HepG2 (cell line): ENCODE measurements around the gene LDLRAD4. TPM values are rescaled to one million over a fixed set of nuclear protein-coding genes. Genes with fewer than 3 reads are reported as not detected.

Experiments
- ATAC-seq: fragments of 200-7000 bp; cut with Tn5 transposase; 3 replicates; pipeline ENCODE4 v1.9.1; 2020; ENCODE audit warnings: mild to moderate bottlenecking, moderate library complexity
- BruUV-seq: library from RNA; stranded (reverse); fragments of 400-500 nt; replicated peaks from 2 replicates; lab custom pipeline; 2021; lab: Mats Ljungman, UMichigan
- CTCF ChIA-PET: fragments of 300-600 bp; formaldehyde crosslinking; extraction: SDS; loops from one replicate; lab custom pipeline; 2021; ENCODE audit warnings: low total read pairs, inconsistent platforms, low intra/inter-chr PET ratio; lab: Yijun Ruan, JAX
- POLR2A ChIA-PET: fragments of 350-600 bp; sonication (Branson Sonifier 250); formaldehyde crosslinking; loops from one replicate; lab custom pipeline; 2020; ENCODE audit warnings: antibody characterized with exemption, inconsistent platforms; lab: Yijun Ruan, JAX
- DNase-seq: peaks from one replicate; pipeline ENCODE4 v3.0.0-alpha.2; 2015; ENCODE audit warnings: low spot score
- FAIRE-seq: peaks from 3 replicates; lab custom pipeline; 2011; peaks lifted over from hg19 to GRCh38; lab: Jason Lieb, UNC
- H2AFZ ChIP-seq: one replicate; pipeline ENCODE4 v1.6.1; 2011; ENCODE audit warnings: low read length, inconsistent platforms
- H3K27ac ChIP-seq: fragments of 300-600 bp; 3 replicates; pipeline ENCODE4 v1.8.0; 2011; ENCODE audit warnings: mixed run types, mild to moderate bottlenecking, mixed read lengths, low read length, inconsistent platforms; ENCODE audit not compliant: insufficient read depth; ENCODE audit errors: extremely low read length
- H3K27me3 ChIP-seq, 2 experiments: fragments of 200-600 bp in 1 of 2; 2 replicates in 1 of 2; 3 replicates in 1 of 2; pipeline versions ENCODE4 v1.6.0 to v1.8.0; 2011; ENCODE audit warnings: low read length in 2 of 2, mild to moderate bottlenecking in 2 of 2, moderate library complexity in 2 of 2, inconsistent platforms in 1 of 2; ENCODE audit not compliant: insufficient read depth in 2 of 2, control insufficient read depth in 1 of 2
- H3K36me3 ChIP-seq, 2 experiments: fragments of 200-600 bp in 1 of 2; replicated peaks in 1 of 2; 2 replicates in 1 of 2; 3 replicates in 1 of 2; pipeline versions ENCODE4 v1.5.1 to v1.8.0; 2011; ENCODE audit warnings: low read length in 2 of 2, inconsistent platforms in 1 of 2; ENCODE audit not compliant: insufficient read depth in 2 of 2, control insufficient read depth in 1 of 2
- H3K4me1 ChIP-seq: 2 replicates; pipeline ENCODE4 v1.5.1; 2012; ENCODE audit warnings: low read length, inconsistent platforms; ENCODE audit not compliant: insufficient read depth
- H3K4me2 ChIP-seq: 2 replicates; pipeline ENCODE4 v1.6.0; 2011; ENCODE audit warnings: low read depth, low read length, inconsistent platforms
- H3K4me3 ChIP-seq, 3 experiments: fragments of 200-600 bp in 1 of 3; sonication (generic), shearing (Covaris generic) in 1 of 3; replicated peaks in 1 of 3; 2 replicates each; pipeline ENCODE4 v1.5.1; 2011 to 2016; ENCODE audit warnings: low read length in 3 of 3, inconsistent platforms in 2 of 3, low read depth in 2 of 3, mild to moderate bottlenecking in 2 of 3, control low read depth in 1 of 3, mixed read lengths in 1 of 3; ENCODE audit not compliant: insufficient read depth in 1 of 3
- H3K79me2 ChIP-seq: one replicate; pipeline ENCODE4 v1.6.1; 2011; ENCODE audit warnings: low read length, inconsistent platforms; ENCODE audit not compliant: insufficient read depth
- H3K9ac ChIP-seq: 2 replicates; pipeline ENCODE4 v1.6.0; 2011; ENCODE audit warnings: mild to moderate bottlenecking, low read depth, low read length, inconsistent platforms; ENCODE audit not compliant: insufficient read depth
- H3K9me3 ChIP-seq: 2 replicates; pipeline ENCODE4 v1.5.1; 2012; ENCODE audit warnings: mild to moderate bottlenecking, low read length
- H4K20me1 ChIP-seq: 2 replicates; pipeline ENCODE4 v1.6.0; 2011; ENCODE audit warnings: inconsistent platforms, mild to moderate bottlenecking, low read length, moderate library complexity; ENCODE audit not compliant: insufficient read depth
- ARID3A ChIP-seq: IDR thresholded peaks from 2 replicates; pipeline ENCODE4 v1.6.1; 2012; ENCODE audit warnings: low read depth, low read length, improper control_type of control experiment
- FUBP1 ChIP-seq: sonication (generic); formaldehyde crosslinking; IDR thresholded peaks from 2 replicates; pipeline ENCODE4 v1.5.1; 2020; ENCODE audit warnings: missing genetic modification reagents, mild to moderate bottlenecking, borderline replicate concordance
- HNRNPL ChIP-seq: fragments of 200-400 bp; formaldehyde crosslinking; IDR thresholded peaks from 2 replicates; pipeline ENCODE4 v1.6.1; 2017; ENCODE audit warnings: mild to moderate bottlenecking, low read depth, low read length
- WGBS: methylation state at CpG from one replicate; pipeline ENCODE4 v1.1.6; 2017; ENCODE audit warnings: low lambda C conversion rate; 5-methylcytosine and 5-hydroxymethylcytosine counted together
- in situ Hi-C: cut with HindIII; loops from 2 replicates; pipeline ENCODE4 v1.10.0; 2017; ENCODE audit warnings: low pct_unique_long_range_greater_than_20kb; ENCODE audit not compliant: extremely low pct_ligation_motif_present
- intact Hi-C: fragments of 100-400 bp; cut with micrococcal nuclease; formaldehyde crosslinking; loops from one replicate; pipeline ENCODE4 v1.10.0; 2022; ENCODE audit not compliant: unreplicated experiment
- polyA plus RNA-seq, 8 experiments: library from polyadenylated mRNA; depleted of rRNA in 3 of 8; stranded (reverse) in 7 of 8; unstranded in 1 of 8; fragments of >200 nt; fragmentation: Illumina TruSeq in 4 of 8; extraction: Trizol in 4 of 8; gene quantifications; 2 replicates each; pipeline versions ENCODE4 v1.2.1 to v1.2.3, GENCODE V29; 2011 to 2016; ENCODE audit warnings: low read depth in 4 of 8, missing spikeins in 1 of 8, mixed read lengths in 1 of 8; ENCODE audit not compliant: insufficient read depth in 1 of 8
- total RNA-seq, 5 experiments: library from RNA; depleted of rRNA; stranded (reverse); fragments of >200 nt; fragmentation: Illumina TruSeq; extraction: Trizol; gene quantifications; 2 replicates each; pipeline ENCODE4 v1.2.3, GENCODE V29; 2016; ENCODE audit warnings: low read depth in 1 of 5
- TF ChIP-seq, protein P1 (sequence below): sonication (generic); formaldehyde crosslinking; IDR thresholded peaks from 2 replicates; pipeline ENCODE4 v1.4.0; 2020; ENCODE audit warnings: missing genetic modification reagents, borderline replicate concordance

LDLRAD4 gene
- total and polyA plus RNA-seq, 2 of the 13 experiments (the other 11 are each of a cell fraction or from before 2014, with no cell fraction given): 13.6 to 20.9 TPM

DNA sequence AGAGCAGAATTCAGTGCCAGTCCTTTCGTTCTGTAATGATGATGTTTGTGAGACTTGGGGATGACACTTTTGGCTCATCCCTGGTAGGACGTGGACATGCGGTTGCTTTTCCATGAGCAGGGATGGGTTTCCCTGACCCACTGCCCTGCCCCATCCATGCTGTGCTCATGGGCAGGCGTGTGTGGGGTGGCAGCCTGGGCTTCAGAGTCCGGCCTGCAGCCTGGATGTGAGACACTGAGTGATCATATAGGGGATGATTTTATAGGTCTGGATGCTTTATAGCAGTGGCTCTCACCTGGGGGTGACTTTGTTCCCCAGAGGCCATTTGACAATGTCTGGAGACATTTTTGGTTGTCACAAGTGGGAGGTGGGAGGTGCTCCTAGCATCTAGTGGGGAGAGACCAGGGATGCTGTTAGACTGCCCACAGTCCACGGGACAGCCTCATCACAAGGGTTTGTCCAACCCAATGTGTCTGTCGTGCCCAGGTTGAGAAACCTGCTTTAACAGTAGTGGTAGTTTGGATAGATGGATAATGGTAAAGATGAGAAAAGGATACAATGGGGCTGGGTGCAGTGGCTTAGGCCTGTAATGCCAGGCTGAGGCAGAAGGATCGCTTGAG, 38.9 kb downstream of the LDLRAD4 start:
- no TSS peak for BruUV-seq
- WGBS: 98% methylated on average over 6 of the region's 8 CpGs
- TF ChIP-seq HNRNPL: no peak
- no peak for TF ChIP-seq ARID3A
- TF ChIP-seq, protein P1, sequence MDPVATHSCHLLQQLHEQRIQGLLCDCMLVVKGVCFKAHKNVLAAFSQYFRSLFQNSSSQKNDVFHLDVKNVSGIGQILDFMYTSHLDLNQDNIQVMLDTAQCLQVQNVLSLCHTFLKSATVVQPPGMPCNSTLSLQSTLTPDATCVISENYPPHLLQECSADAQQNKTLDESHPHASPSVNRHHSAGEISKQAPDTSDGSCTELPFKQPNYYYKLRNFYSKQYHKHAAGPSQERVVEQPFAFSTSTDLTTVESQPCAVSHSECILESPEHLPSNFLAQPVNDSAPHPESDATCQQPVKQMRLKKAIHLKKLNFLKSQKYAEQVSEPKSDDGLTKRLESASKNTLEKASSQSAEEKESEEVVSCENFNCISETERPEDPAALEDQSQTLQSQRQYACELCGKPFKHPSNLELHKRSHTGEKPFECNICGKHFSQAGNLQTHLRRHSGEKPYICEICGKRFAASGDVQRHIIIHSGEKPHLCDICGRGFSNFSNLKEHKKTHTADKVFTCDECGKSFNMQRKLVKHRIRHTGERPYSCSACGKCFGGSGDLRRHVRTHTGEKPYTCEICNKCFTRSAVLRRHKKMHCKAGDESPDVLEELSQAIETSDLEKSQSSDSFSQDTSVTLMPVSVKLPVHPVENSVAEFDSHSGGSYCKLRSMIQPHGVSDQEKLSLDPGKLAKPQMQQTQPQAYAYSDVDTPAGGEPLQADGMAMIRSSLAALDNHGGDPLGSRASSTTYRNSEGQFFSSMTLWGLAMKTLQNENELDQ (CRISPR knock-in tag): no peak
- no peak for TF ChIP-seq FUBP1 (CRISPR knock-in tag)

More for the DNA sequence above, 38.9 kb downstream of the LDLRAD4 start:
- H3K36me3 ChIP-seq: no peaks in the 10 kb centered on the region
- in situ Hi-C loops: no loop called here
- ChIA-PET CTCF (no interaction called here), POLR2A (no interaction called here)
- no peaks in the 10 kb centered on the region for H4K20me1 ChIP-seq
- peaks cover 7% of the 10 kb centered on the region; the same call in 1 of the 2 replicates for H3K4me1 ChIP-seq
- no peaks in the 10 kb centered on the region for H3K79me2 ChIP-seq
- intact Hi-C loops: no loop called here
- no peak overlapping the region for H3K4me2 ChIP-seq
- H3K9me3 ChIP-seq: no peaks in the 10 kb centered on the region
- no peak overlapping the region for H3K4me3 ChIP-seq
- DNase-seq (no peak), FAIRE-seq (no peak), ATAC-seq (no peak)
- no peak overlapping the region for H3K27ac ChIP-seq
- H3K27me3 ChIP-seq: no peaks in the 10 kb centered on the region
- H2AFZ ChIP-seq: no peak overlapping the region
- no peak overlapping the region for H3K9ac ChIP-seq
